ENCODE results near the gene LBHD2.

Gene LBHD2

DNA sequence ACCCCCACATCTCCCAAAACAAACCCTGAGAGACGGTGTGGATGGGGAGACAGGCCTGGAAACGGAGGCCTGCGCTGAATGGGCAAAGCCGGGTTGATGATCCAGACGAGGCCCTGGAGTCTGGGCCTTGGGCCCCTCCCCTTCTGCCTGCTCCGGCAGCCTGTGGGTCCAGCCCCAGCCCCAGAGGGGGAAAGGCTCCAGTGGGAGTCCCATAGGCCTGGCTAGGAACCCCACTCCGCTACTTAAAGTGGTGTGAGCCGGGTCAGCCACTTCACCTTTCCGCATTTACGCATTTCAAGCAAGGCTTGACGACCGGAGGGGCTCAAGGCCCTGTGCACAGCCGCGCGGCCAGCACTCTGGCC is 38.6 kb downstream of the LBHD2 start:
- no peak for DNase-seq

DNA sequence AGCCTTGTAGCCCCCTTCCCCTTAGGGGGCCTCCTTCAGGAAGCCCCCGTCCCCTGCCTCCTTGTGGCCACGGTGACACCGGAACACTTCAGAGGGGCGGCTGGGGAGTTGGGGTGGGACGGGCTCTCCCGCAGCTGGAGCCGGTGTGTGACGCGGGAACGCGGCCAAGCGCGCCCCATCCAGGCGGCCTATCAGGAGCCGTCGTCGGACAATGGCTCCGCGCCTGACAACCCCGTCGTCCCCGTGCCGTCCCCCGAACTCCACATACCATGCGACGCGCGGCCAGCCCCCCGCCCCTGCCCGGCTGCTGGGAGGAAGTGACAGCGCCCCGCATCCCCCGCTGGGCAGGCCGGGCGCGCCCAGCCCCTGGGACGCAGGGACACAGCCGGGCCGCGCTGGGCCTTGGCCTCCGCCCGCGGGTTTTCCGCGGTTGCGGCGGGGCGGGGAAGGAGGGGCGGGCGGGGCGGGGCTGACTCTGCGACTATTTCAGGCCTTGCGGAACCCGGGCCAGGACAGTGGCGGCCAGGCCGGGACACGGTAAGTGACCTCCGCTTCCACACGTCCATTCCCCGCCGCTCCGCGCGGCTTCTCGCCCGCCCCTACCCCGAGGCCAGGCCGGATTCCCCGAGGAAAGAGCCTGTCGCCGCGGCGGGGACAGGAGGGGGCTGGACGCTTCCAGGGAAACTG is 39.1 kb downstream of the LBHD2 start, which contains the start of gene TNFAIP2:
TSS of gene TNFAIP2 (plus strand) at position 515 of the 687 bp plus-strand sequence. CDS start 2,997 bp downstream, outside the sequence.
- no peak for DNase-seq

DNA sequence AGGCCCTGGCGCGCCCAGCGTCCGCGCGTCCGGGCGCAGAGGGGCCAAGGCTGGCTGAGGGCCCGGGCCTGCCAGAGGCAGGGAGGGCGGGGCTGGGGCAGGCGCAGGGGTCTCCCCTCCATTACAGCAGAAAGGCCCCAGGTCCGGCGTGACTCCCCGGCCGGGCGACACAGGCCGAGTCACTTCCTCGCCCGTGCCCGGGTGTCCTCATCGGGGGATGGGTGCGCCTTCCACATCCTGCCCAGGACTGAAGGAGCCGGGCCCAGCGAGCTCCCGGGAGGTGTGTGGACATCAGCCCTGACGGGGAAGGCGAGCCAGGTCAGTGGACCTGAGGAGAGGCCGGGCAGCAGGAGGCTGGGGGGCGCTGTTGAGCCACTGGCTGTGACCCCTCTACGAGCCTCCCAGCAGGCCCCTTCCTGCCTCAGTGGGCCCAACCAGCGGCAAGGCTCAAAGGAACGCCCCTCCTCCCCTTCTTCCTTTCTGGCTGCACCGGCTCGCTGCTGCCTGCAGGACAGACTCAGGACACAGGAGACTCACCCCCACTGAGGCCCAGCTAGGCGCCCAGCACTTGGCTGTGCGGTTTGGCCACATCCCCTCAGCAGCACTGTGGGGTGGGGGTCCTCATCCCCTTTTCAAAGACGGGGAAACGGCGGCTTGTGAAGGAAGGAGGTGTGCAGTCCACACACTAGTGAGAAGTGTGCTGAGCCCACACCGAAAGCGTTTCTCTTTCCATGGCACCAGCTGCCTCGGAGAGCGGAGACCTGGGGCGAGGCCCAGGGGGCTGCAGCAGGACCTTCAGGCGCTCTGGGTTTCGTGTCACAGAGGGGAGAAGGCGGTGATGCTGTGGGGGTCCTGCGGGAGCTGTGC is 39.9 kb downstream of the LBHD2 start:
- no peak for DNase-seq

DNA sequence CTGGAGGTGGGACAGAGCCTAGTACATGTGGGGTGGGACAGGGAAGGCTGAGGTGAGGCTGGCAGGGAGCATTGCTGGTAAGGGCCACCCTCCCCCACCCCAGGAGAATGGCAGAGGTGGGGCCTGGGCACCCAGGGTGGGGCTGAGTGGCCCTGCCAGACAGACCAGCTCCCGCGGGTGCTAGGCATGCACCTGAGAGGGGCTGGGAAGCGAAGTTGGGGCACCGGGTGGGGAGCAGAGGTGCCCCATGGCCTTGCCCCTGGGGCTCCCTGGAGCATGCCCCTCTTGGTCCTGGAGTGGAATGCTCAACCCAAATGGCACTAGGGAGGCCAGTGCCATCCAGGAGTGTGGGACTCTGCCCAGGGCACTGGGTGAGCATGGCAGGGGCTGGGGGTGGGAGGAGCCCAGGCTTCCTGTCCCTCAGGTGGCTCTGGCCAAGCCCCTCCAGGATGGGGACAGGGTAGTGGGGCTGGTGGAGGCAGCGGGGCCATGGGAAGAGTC is 40.5 kb downstream of the LBHD2 start:
- DNase-seq, result no peak

DNA sequence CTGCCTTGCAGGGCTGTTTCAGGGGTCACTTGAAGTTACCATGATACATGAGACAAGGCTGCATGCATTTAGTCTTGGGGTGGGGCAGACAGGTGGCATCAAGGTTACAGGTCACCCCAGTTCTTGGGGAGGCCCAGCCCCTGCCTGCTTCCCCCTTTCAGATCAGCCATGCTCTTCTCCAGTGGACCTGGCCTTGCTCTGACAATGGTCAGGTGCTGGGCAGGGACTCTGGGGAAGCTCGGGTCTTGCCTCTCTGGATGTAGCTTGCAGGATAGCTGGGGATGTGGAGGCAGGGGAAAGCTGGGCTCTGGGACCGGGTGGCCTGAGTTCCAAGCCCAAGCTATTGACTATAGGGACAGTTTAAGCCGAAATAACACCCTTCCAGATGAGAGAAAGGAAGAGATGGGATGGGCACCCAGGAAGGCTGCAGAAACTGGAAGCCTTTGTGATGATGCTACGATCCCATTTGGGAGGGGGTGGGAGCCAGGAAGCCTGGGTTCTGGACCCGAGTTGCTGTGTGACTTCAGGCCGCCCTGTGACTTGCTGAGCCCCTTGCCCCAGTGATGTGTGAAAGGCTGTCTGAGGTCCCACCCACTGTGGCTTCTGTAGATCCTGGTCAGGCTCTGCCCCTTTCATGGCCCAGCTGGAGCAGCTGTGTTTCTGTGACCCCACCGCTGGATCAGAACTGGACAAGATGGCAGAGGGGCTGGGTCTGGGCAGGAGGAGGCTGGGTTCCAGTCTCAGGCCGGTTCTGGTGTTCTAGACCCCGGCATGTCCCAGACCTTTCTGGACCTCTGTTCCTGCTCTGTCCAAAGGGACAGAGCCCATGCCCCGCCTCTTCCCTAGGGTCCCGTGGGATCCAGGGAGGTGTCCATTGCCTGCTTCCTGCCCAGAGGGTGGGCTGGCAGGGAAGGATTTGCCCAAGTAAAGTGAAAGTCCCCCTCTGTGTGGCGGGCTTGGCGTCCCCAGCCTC is 41.4 kb downstream of the LBHD2 start:
- no peak for DNase-seq

DNA sequence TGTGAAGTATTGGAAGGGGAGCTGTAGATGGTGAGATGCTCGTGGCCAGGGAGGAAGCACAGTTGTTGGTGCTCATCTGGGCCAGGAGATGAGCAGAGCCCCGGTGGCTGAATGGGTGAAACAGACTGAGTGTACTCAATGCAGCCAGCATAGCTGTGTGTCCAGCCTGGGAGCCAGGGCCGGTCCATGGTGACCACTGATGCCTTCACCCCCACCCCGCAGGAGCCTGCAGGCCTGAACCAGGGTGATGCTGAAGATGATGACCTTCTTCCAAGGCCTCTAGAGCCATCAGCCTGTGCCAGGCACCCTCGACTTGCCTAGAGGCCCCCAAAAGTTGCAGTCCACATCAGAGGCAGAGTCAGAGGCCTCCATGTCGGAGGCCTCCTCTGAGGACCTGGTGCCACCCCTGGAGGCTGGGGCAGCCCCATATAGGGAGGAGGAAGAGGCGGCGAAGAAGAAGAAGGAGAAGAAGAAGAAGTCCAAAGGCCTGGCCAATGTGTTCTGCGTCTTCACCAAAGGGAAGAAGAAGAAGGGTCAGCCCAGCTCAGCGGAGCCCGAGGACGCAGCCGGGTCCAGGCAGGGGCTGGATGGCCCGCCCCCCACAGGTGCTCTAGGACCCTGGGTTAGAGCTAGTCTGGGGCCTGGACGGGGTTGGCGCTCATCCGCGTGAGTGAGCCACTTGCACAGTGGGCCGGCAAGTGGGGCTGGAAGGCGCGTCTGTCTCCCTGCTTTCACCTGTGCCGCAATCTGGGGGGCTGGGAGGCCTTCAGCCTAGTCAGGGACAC is 42.3 kb downstream of the LBHD2 start:
- no peak for DNase-seq

DNA sequence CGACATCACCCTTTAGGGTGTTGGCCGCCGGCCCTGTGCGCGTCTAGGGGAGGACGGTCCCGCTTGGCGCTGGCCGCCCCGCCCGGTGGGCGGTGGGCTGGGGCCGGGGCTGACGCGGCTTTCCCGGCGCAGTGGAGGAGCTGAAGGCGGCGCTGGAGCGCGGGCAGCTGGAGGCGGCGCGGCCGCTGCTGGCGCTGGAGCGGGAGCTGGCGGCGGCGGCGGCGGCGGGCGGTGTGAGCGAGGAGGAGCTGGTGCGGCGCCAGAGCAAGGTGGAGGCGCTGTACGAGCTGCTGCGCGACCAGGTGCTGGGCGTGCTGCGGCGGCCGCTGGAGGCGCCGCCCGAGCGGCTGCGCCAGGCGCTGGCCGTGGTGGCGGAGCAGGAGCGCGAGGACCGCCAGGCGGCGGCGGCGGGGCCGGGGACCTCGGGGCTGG is 42.9 kb downstream of the LBHD2 start:
- no peak for DNase-seq

DNA sequence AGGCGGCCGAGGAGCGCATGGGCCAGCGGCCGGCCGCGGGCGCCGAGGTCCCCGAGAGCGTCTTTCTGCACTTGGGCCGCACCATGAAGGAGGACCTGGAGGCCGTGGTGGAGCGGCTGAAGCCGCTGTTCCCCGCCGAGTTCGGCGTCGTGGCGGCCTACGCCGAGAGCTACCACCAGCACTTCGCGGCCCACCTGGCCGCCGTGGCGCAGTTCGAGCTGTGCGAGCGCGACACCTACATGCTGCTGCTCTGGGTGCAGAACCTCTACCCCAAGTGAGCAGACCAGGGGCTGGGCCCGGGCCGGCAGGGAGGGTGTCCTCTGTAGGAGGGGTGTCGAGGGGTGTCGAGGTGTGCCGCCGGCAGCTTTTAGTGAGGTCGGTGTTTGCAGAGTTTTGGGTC is 43.3 kb downstream of the LBHD2 start:
- no peak for DNase-seq

DNA sequence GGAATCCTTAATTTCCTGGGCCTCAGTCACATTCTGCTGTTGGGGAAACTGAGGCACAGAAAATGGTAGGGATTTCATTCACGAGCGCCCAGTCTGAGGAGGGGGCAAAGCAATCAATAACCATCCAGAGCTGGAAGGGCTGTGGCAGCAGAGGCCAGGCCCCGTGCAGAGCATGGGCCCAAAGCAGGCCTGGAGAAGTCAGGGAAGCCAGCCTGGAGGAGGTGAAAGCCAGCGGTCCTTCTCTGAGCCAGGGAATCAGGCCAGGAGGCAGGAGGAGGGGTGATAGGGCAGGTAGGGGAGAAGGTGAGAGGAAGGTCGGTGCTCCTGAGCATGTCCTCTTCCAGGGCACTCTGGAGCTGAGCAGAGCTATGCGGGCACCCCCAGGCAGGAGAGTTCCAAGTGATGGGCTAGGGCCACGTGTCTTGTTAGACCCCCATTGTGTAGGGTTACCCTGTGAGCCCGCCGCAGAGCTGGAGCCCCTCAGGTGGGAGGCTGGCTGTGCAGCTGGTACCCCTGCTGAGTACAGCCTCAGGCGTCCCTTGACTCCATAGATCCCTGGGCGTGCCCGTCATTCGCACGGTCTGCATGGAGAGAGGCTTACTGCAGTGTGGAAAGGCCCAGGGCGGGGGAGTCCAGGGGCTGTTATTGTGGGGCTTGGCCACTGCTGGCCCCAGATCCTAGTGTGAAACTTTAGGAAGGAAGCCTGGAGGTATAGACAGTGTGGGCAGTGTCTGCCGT is 44.0 kb downstream of the LBHD2 start:
- no peak for DNase-seq

DNA sequence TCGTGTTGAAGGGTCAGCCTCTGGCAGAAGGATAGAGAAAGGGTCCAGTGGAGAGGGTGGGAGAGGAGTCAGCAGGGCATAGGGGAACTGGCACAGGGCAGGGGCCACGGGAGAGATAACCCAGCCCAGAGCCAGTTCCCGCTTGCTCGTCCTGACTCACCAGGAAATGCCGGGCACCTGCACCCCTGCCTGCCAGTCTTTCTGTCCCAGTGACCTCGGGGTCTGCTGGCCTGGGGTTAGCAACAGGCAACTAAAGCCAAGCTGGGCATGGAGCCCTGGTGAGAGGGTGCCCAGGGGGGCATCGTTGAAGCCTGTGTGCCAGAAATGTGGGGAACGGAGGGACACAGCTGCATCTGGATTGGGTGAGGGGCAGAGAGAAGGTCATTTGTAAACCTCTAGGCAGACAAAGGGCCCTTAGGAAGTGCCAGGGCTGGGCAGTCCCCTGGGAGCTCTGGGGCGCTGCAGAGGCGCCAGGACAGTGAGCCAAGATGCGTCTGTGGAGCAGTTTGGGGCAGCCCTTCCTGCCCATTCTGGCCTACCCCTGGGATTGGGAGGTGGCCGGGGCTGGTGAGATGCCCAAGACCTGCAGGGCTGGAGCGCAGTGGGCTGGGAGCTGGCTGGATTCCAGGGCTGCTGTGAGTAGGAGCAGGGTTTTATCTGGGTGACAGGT is 44.8 kb downstream of the LBHD2 start:
- DNase-seq, result no peak

DNA sequence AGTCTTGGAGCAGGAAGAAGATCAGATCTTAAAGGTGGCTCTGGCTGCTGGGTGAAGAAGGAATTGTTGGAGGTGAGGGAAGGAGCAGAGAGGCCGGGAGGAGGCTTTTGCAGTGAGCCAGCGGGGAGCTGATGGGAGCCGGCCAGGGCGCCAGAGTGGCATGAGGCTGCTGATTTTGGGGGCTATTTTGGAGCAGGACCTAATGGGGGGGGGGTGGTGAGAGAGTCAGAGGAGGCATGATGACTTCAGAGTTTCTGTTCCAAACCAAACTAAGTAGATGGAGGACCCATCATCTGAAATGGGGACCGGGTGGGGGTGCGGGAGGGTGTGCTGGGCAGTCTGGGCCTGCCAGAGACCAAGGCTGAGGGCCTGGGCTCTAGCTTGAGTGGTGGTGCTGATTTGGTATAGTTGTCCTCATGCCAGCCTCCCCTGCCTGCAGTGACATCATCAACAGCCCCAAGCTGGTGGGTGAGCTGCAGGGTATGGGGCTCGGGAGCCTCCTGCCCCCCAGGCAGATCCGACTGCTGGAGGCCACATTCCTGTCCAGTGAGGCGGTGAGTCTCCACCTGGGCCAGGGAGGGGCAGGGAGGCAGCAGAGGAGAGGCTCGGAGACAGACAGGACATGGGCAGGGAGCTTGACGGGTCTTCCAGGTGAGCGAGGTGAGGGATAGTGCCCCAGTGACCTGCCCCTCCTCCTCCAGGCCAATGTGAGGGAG is 45.4 kb downstream of the LBHD2 start:
- DNase-seq, result no peak

DNA sequence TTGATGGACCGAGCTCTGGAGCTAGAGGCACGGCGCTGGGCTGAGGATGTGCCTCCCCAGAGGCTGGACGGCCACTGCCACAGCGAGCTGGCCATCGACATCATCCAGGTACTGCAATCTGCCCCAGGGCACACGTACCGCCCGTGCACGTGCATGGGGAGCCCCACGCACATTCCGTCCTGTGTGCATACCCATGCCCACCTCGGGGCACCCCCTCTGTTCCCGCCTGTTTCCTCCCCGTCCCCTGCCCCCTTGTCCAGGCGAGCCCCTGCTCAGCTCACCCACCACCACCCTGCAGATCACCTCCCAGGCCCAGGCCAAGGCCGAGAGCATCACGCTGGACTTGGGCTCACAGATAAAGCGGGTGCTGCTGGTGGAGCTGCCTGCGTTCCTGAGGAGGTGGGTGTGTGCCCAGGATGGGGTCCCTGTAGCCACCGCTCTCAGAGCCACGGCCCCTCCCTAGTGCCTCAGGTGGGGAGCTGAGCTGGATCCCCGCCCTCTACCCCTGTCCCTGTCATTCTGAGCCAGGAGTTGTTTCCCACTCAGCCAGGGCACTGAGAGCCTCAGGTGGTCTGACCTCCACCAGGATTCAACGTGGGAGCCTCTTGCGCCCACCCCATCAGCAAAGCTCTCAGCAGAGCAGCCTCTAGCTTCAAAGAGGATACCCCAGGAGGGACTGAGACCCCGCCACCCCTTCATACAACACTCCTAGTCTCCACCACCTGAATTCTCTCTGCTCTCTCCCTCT is 46.2 kb downstream of the LBHD2 start:
- DNase-seq, result no peak

DNA sequence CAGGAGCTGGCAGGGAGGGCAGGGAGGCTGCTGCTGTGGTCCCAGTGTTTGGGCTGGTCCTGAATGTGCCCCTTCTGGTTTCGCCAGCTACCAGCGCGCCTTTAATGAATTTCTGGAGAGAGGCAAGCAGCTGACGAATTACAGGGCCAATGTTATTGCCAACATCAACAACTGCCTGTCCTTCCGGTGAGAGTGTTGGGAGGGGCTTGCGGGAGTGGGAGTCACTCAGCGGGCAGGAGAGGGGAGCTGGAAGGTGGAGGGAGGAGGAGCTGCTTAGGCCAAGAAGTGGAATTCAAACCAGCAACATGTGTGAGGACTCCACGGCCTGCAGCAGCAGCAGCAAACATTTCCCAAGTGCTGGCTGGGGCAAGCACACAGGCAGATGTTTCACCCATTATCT is 47.0 kb downstream of the LBHD2 start:
- DNase-seq, result no peak

DNA sequence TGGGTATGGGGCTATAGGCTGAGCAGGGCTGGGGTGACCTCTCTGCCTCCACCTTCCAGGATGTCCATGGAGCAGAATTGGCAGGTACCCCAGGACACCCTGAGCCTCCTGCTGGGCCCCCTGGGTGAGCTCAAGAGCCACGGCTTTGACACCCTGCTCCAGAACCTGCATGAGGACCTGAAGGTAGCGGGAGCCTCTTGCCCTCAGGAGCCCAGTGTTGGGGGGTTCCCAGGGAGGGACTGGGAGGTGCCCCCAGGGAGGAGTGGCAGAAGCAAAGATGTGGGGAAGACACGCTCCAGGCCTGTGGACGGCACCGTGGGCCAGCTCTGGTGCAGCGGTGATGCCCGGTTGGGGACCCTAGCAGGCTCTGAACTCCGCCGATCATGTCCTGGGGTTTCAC is 47.6 kb downstream of the LBHD2 start:
- DNase-seq, result no peak

DNA sequence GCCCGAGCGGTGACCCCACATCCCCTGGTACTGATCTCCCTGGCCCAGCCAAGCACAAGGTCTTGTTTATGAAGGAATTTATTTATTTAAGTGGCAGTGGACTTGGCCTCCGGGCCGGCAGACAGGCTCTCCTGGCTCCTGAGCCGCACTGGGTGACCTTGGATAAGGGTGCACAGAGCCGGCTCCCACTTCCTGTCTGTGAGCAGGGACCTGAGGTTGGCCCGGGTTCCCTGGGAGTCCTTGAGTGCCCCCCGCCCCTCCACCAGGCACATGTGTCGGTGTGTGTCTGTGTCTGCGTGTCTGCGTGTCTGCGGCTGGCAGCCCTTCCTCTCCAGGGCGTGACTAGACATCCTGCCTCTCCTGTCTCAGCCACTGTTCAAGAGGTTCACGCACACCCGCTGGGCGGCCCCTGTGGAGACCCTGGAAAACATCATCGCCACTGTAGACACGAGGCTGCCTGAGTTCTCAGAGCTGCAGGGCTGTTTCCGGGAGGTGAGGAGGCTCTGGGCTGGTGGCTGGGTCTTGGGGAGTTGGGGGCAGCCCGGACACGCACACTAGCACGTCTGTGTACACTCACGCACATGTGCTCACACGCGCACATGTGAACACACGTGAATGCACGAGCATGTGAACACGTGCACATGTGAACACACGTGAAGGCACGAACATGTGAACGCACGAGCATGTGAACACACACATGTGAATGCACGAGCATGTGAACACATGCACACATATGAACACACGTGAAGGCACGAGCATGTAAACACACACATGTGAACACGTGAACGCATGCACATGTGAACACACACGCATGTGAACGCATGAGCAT is 48.6 kb downstream of the LBHD2 start:
- DNase-seq, result no peak

DNA sequence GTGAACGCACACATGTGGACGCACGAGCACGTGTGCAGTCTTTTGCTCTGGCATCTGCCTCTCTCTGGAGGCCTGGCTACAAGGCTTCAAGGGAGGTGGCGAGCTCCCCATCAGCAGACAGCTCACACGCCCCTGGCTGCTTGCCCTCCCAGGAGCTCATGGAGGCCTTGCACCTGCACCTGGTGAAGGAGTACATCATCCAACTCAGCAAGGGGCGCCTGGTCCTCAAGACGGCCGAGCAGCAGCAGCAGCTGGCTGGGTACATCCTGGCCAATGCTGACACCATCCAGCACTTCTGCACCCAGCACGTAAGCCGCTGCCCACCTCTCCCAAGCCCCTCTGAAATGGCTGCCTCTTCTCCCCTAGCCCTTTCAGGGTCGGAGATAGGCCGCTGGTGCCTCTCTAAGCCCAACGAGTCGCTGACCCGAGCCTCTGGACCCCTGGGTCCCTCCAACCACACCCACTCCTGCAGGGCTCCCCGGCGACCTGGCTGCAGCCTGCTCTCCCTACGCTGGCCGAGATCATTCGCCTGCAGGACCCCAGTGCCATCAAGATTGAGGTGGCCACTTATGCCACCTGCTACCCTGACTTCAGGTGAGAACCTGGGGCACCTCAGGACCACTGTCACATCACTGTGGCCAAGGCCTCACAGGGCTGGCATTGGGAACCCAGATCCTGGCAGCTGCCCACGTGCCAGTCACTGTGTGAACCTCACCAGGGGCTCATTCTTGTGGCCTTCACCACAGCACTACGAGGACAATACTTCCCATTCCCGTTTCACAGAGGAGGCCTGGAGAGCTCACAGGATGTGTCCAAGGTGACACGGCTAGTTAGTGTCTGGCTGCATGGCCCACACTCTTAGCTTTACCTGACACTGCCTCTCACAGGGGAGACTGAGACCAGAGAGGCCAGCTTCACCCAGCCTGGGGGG is 49.5 kb downstream of the LBHD2 start:
- DNase-seq, result no peak

DNA sequence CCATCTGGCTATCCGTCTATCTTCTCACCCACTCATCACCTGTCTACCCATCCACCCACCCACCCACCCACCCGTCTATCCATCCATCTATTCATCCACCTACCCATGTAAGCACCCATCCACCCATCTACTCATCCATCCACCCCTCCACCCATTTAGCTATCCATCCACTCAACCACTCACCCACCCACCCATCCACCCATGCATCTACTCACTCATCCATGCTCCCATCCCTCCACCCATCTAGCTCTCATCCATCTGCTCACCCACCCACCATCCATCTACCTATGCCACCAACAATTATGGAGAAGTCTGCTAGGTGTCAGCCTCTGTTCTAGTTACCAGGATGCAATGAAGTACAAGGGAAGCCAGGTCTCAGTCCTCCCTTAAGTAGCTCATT is 50.4 kb downstream of the LBHD2 start:
- DNase-seq, result no peak
